Measurements from ENCODE around the gene LAP3. TPM values are rescaled to one million over a fixed set of nuclear protein-coding genes. Genes with fewer than 3 reads are reported as not detected.

LAP3 gene
- total RNA-seq, 1 donor from 2014 or later = 52.7 TPM

DNA sequence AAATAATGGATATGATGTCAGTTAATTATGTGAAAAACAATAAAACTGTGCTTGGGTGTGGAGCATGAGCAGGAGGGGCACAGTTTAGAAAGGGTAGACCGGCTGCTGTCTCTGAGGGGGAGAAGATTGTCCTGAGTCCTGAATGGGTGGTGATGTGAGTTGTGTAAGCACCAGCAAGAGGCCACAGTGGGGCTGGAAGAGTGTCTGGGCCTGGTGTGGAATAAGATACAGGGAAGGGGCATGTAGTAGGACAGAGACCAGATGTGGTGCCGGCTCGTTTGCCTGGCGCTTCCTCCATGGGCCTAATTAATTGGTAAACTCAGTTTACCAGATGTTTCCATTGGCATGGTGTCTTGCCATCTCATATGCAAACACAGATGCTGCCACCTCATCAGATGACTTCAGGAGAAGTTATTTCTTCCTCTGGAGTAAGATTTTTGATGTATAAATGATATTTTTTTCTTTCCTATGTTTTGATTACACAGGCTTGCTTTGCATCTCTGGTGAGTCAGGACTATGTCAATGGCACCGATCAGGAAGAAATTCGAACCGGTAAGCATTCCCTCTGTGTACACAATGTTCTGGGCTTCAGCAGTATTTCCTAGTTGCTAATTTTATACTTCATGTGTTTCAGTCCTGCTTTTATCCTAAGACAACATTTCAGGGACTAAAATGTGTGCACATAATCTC, 42.6 kb downstream of the LAP3 start:
- TF ChIP-seq CTCF (IDR thresholded peaks at IDR 0.05; ENCODE audit: borderline replicate concordance) = no peak
- intact Hi-C loops (cut with micrococcal nuclease) = no loop called here
- Histone ChIP-seq H3K27ac (replicated peaks) (peak overlapping the region; percentile 27), H3K27me3 (ENCODE audit: low read depth) (no peaks in the 10 kb centered on the region), H3K36me3 (peaks cover 75% of the 10 kb centered on the region), H3K4me3 (no peak overlapping the region), H3K9me3 (replicated peaks) (no peaks in the 10 kb centered on the region), H3K4me1 (peaks cover 60% of the 10 kb centered on the region)
- DNase-seq = no peak

- no peaks in the 10 kb centered on the region for H3K9me3 ChIP-seq (replicated peaks)
- H3K27ac ChIP-seq (replicated peaks) = no peak overlapping the region
- peaks cover 95% of the 10 kb centered on the region for H3K36me3 ChIP-seq
- H3K4me1 ChIP-seq = peaks cover 21% of the 10 kb centered on the region
- TF ChIP-seq CTCF (IDR thresholded peaks at IDR 0.05; ENCODE audit: borderline replicate concordance) = no peak
- no peaks in the 10 kb centered on the region for H3K27me3 ChIP-seq (ENCODE audit: low read depth)
- intact Hi-C loops (cut with micrococcal nuclease) = no loop called here
- no peak overlapping the region for H3K4me3 ChIP-seq
- DNase-seq = no peak
These were observed 46.5 kb downstream of the LAP3 start for GRCh38 chr4:17623451-17624001.

DNA sequence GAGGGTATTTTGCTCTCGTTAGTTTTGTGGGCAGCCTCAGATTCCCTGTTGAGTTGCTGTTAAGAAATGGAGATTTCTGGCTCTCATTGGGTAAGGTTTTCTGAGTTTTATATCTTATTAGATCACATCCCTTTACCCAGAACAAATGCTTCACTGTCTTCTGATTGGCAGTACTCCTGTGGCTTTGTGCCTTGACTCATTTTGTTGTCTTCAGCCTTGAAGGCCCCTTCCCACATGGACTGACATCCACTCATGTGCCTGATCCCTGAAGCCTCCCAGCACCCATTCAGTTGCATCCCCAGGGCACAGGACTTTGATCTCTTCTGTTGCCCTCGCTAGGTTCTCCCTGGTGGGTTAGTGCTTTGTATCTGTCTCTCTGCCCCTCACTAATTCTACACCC, 47.8 kb downstream of the LAP3 start:
- intact Hi-C loops (cut with micrococcal nuclease) = no loop called here

GRCh38 chr4:17630228-17630627, 53.2 kb downstream of the LAP3 start:
- no peaks in the 10 kb centered on the region for H3K9me3 ChIP-seq (replicated peaks)
- H3K4me3 ChIP-seq = no peak overlapping the region
- H3K36me3 ChIP-seq = peaks cover 98% of the 10 kb centered on the region
- intact Hi-C loops (cut with micrococcal nuclease) = no loop called here
- no peaks in the 10 kb centered on the region for H3K27me3 ChIP-seq (ENCODE audit: low read depth)
- no peak for TF ChIP-seq CTCF (IDR thresholded peaks at IDR 0.05; ENCODE audit: borderline replicate concordance)
- no peak for DNase-seq
- H3K27ac ChIP-seq (replicated peaks) = no peak overlapping the region
- H3K4me1 ChIP-seq = no peaks in the 10 kb centered on the region

More for the DNA sequence above, 47.8 kb downstream of the LAP3 start:
- TF ChIP-seq CTCF (IDR thresholded peaks at IDR 0.05; ENCODE audit: borderline replicate concordance) = no peak
- Histone ChIP-seq H3K4me1 (peaks cover 8% of the 10 kb centered on the region), H3K4me3 (no peak overlapping the region), H3K36me3 (peaks cover 98% of the 10 kb centered on the region), H3K9me3 (replicated peaks) (no peaks in the 10 kb centered on the region), H3K27ac (replicated peaks) (no peak overlapping the region), H3K27me3 (ENCODE audit: low read depth) (no peaks in the 10 kb centered on the region)
- DNase-seq = no peak

DNA sequence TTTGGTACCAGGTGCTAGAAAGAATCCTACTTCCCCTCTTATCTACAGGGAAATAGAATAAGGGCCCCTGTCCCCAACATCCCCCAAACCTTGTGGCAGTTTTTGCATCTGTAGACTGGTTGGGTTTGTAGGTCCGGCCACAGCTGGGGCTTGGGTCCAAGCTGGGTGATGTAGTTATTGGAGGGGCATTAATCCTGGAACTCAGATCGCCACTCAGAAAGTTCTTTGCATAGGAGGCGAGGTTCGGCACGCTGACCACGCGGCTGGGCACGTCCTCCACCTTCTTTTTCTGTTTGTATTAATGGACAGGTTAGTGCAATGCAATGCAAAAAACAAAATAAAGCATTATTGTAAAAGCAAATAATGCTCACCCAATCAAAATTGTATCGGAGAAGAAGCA, 56.6 kb downstream of the LAP3 start:
- Histone ChIP-seq H3K4me1 (peaks cover 4% of the 10 kb centered on the region), H3K4me3 (no peak overlapping the region), H3K27ac (replicated peaks) (no peak overlapping the region), H3K9me3 (replicated peaks) (no peaks in the 10 kb centered on the region), H3K36me3 (peaks cover 68% of the 10 kb centered on the region), H3K27me3 (ENCODE audit: low read depth) (no peaks in the 10 kb centered on the region)
- no peak for DNase-seq
- no peak for TF ChIP-seq CTCF (IDR thresholded peaks at IDR 0.05; ENCODE audit: borderline replicate concordance)
- intact Hi-C loops (cut with micrococcal nuclease) = no loop called here

Measured in left ventricle myocardium inferior (tissue), 1 donor.